Coronary artery (tissue), 2 donors: ENCODE results near the gene SBSN.

Source experiments
- DNase-seq: peaks from one replicate; pipeline ENCODE4 v3.0.0-alpha.2; 2017; ENCODE audit warnings: low spot score
- H3K27ac ChIP-seq, 2 donors: fragments of 200-600 bp; sonication (generic); one replicate each; pipeline ENCODE4 v1.5.1; 2016 to 2019
- H3K4me3 ChIP-seq: fragments of 200-600 bp; sonication (generic); 2 replicates; pipeline ENCODE4 v1.5.1; 2016; ENCODE audit warnings: mild to moderate bottlenecking, moderate library complexity
- TF ChIP-seq, protein P1 (sequence below): fragments of 200-600 bp; sonication (generic); IDR thresholded peaks from one replicate; pipeline ENCODE4 v1.5.1; 2019; ENCODE audit warnings: antibody characterized with exemption

The SBSN gene

DNA sequence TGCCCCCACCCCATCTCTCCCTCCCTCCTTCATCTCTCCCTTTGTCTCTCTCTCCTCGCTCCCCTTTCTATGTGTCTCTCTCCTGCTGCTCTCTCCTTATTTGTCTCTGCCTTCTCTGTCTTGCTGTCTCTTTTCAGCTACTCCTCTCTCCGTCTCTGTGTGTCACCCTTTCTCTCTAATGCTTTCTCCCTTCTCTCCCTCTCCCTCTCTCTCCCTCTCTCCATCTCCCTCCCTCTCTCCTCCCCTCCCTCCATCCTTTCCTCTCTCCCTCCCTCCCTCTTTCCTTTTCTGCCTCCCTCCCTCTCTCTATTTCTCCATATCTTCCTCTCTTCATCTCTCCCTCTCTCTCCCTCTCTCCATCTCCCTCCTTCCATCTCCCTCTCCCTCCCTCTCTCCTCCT is 34.7 kb upstream of the SBSN start:
- no peak overlapping the region for H3K4me3 ChIP-seq
- H3K27ac ChIP-seq: no peak overlapping the region
- DNase-seq: no peak
- TF ChIP-seq, protein P1, sequence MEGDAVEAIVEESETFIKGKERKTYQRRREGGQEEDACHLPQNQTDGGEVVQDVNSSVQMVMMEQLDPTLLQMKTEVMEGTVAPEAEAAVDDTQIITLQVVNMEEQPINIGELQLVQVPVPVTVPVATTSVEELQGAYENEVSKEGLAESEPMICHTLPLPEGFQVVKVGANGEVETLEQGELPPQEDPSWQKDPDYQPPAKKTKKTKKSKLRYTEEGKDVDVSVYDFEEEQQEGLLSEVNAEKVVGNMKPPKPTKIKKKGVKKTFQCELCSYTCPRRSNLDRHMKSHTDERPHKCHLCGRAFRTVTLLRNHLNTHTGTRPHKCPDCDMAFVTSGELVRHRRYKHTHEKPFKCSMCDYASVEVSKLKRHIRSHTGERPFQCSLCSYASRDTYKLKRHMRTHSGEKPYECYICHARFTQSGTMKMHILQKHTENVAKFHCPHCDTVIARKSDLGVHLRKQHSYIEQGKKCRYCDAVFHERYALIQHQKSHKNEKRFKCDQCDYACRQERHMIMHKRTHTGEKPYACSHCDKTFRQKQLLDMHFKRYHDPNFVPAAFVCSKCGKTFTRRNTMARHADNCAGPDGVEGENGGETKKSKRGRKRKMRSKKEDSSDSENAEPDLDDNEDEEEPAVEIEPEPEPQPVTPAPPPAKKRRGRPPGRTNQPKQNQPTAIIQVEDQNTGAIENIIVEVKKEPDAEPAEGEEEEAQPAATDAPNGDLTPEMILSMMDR: no peak

GRCh38 chr19:35562336-35562735 is 34.2 kb upstream of the SBSN start:
- TF ChIP-seq, protein P1: no peak
- Histone ChIP-seq H3K4me3 (no peak overlapping the region), H3K27ac (no peak overlapping the region)
- no peak for DNase-seq

GRCh38 chr19:35561436-35561835 is 33.3 kb upstream of the SBSN start:
- TF ChIP-seq, protein P1: no peak
- no peak overlapping the region for H3K4me3 ChIP-seq
- H3K27ac ChIP-seq: no peak overlapping the region
- DNase-seq: no peak

GRCh38 chr19:35560677-35561076 is 32.6 kb upstream of the SBSN start:
- Histone ChIP-seq H3K4me3 (no peak overlapping the region), H3K27ac (no peak overlapping the region)
- DNase-seq: no peak
- TF ChIP-seq, protein P1: no peak

DNA sequence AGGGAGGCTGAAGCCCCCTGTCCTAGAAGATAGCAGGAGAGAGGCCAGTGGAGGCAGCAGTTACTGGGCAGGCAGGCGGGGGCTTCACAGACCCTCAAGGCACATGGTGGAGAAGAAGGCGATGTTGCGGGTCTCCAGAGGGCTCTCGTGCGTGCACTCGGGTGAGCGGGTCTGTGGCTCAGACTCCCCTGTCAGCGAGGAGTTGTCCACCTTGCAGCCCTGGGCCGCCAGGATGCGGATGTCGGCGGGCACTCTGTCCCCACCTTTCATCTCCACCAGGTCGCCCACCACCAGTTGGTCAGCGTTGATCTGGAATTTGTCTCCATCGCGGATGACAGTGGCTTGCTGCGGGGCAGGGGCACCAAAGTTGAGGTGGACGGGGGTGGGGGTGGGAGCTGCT is 32.2 kb upstream of the SBSN start:
- Histone ChIP-seq H3K27ac (no peak overlapping the region), H3K4me3 (no peak overlapping the region)
- TF ChIP-seq, protein P1: no peak
- no peak for DNase-seq

- TF ChIP-seq, protein P1: no peak
- DNase-seq: no peak
- H3K4me3 ChIP-seq: no peak overlapping the region
- no peak overlapping the region for H3K27ac ChIP-seq
These were observed 31.7 kb upstream of the SBSN start for GRCh38 chr19:35559781-35560180.

DNA sequence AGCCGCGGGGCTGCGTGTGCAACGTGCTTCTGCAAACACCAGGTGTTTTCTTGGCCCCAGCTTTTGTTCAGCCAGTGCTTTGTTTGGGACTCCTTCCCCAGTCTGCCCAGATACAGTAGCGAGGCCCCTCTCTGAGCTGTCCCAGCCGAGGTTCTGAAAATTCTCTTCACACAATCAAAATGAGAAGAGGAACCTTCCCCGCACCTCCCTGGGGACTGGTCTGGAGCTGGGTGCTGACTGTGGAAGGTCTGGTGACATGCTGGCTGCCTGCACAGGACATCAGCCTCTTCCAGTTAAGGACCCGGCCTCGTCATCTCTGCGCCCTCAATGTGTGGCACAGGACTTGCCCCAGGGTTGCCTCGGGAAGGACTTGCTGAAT is 31.2 kb upstream of the SBSN start:
- DNase-seq: no peak
- no peak overlapping the region for H3K4me3 ChIP-seq
- TF ChIP-seq, protein P1: no peak
- H3K27ac ChIP-seq: no peak overlapping the region
